ENCODE data around the gene ITPK1.
A peak's percentile ranks its signal among the peaks of the same experiment; 100 is the strongest.

Gene ITPK1

GRCh38 chr14:92952481-92953298 is 163.0 kb downstream of the ITPK1 start:
- no peak overlapping the region for H3K4me3 ChIP-seq (ENCODE audit: low read depth, low read length)
- TF ChIP-seq CTCF (IDR thresholded peaks at IDR 0.05; ENCODE audit: borderline replicate concordance, insufficient read depth, low read depth, low read length): no peak

- TF ChIP-seq CTCF (IDR thresholded peaks at IDR 0.05; ENCODE audit: borderline replicate concordance, insufficient read depth, low read depth, low read length): peak; percentile 95
- no peak overlapping the region for H3K4me3 ChIP-seq (ENCODE audit: low read depth, low read length)
Measured at GRCh38 chr14:92951912-92952471, 163.7 kb downstream of the ITPK1 start.

DNA sequence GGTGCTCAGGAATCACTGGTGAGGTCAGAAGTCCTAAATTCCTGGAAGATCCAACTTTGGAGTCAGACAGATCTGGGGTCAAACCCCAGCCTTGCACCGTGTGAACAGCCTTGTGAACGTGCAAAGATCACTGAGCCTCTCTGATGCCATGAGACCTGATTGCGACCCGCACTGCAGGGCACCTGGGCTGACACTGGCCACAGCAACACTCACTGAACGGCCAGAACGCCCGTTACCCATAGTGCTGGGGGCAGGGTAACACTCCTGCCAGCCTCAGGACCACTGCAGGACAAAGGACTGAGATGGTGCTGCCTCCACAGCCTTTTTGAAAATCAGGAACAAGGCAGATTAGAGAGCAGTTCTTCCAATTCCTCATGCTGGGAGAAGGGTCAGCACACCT is 164.5 kb downstream of the ITPK1 start:
- TF ChIP-seq CTCF (IDR thresholded peaks at IDR 0.05; ENCODE audit: borderline replicate concordance, insufficient read depth, low read depth, low read length): no peak

GRCh38 chr14:92950773-92951172 is 165.0 kb downstream of the ITPK1 start:
- no peak overlapping the region for H3K4me3 ChIP-seq (ENCODE audit: low read depth, low read length)
- TF ChIP-seq CTCF (IDR thresholded peaks at IDR 0.05; ENCODE audit: borderline replicate concordance, insufficient read depth, low read depth, low read length): no peak

More for the DNA sequence above, 164.5 kb downstream of the ITPK1 start:
- no peak overlapping the region for H3K4me3 ChIP-seq (ENCODE audit: low read depth, low read length)

GRCh38 chr14:92950193-92950540 is 165.6 kb downstream of the ITPK1 start:
- H3K4me3 ChIP-seq (ENCODE audit: low read depth, low read length): no peak overlapping the region
- no peak for TF ChIP-seq CTCF (IDR thresholded peaks at IDR 0.05; ENCODE audit: borderline replicate concordance, insufficient read depth, low read depth, low read length)

- TF ChIP-seq CTCF (IDR thresholded peaks at IDR 0.05; ENCODE audit: borderline replicate concordance, insufficient read depth, low read depth, low read length): no peak
Measured at GRCh38 chr14:92949496-92950192, 166.1 kb downstream of the ITPK1 start.

More at GRCh38 chr14:92949496-92950192, 166.1 kb downstream of the ITPK1 start:
- H3K4me3 ChIP-seq (ENCODE audit: low read depth, low read length): no peak overlapping the region

Data from GM12875 (cell line).